CD4-positive, alpha-beta T cell (primary cell): ENCODE measurements around the gene CSF2RB. TPM values are rescaled to one million over a fixed set of nuclear protein-coding genes. Genes with fewer than 3 reads are reported as not detected.

Experiments used
- ATAC-seq: fragments of 200-7000 bp; cut with Tn5 transposase; one replicate; pipeline ENCODE4 v1.10.0; 2022; ENCODE audit warnings: mild to moderate bottlenecking; ENCODE audit not compliant: poor library complexity
- CTCF ChIA-PET: fragments of 350-600 bp; sonication (Branson Sonifier 250); formaldehyde crosslinking; loops from one replicate; lab custom pipeline; 2021; ENCODE audit warnings: antibody characterized with exemption, inconsistent platforms; lab: Charles Lee
- POLR2A ChIA-PET: fragments of 350-600 bp; sonication (Branson Sonifier 250); formaldehyde crosslinking; loops from one replicate; lab custom pipeline; 2021; ENCODE audit warnings: antibody characterized with exemption, inconsistent platforms; lab: Charles Lee
- DNase-seq, 14 experiments: peaks; one replicate each; pipeline ENCODE4 v3.0.0-alpha.2; 2013 to 2020; ENCODE audit warnings: mixed read lengths in 2 of 14
- H3K27ac ChIP-seq, 2 donors: one replicate each; pipeline versions ENCODE4 v1.5.1 to v1.7.0; 2013; ENCODE audit warnings: low read length in 2 of 2, low read depth in 1 of 2, mild to moderate bottlenecking in 1 of 2
- H3K27me3 ChIP-seq, 2 experiments: 1 replicate in 1 of 2; 2 replicates in 1 of 2; pipeline versions ENCODE4 v1.6.1 to v1.7.0; 2013; ENCODE audit warnings: low read length in 2 of 2, control low read depth in 1 of 2, mild to moderate bottlenecking in 1 of 2, moderate library complexity in 1 of 2; ENCODE audit not compliant: insufficient read depth in 2 of 2, control insufficient read depth in 1 of 2
- H3K36me3 ChIP-seq: one replicate; pipeline ENCODE4 v1.6.1; 2013; ENCODE audit warnings: low read length, control low read depth; ENCODE audit not compliant: insufficient read depth
- H3K4me1 ChIP-seq: one replicate; pipeline ENCODE4 v1.6.1; 2013; ENCODE audit warnings: low read length, control low read depth; ENCODE audit not compliant: insufficient read depth
- H3K4me3 ChIP-seq: one replicate; pipeline ENCODE4 v1.5.1; 2013; ENCODE audit warnings: mild to moderate bottlenecking, low read length, moderate library complexity
- H3K9me3 ChIP-seq, 2 experiments: 1 replicate in 1 of 2; 2 replicates in 1 of 2; pipeline versions ENCODE4 v1.6.1 to v1.7.0; 2013; ENCODE audit warnings: low read length in 2 of 2, mild to moderate bottlenecking in 2 of 2, control low read depth in 1 of 2, moderate library complexity in 1 of 2; ENCODE audit not compliant: control insufficient read depth in 1 of 2, insufficient read depth in 1 of 2
- H3K27ac Mint-ChIP-seq: one replicate; pipeline ENCODE4 v1.8.0; 2020; ENCODE audit warnings: mixed read lengths
- H3K27me3 Mint-ChIP-seq: one replicate; pipeline ENCODE4 v1.8.0; 2021; ENCODE audit warnings: mixed read lengths
- H3K36me3 Mint-ChIP-seq: one replicate; pipeline ENCODE4 v1.8.0; 2021; ENCODE audit warnings: low read depth, mixed read lengths
- H3K4me1 Mint-ChIP-seq: one replicate; pipeline ENCODE4 v1.8.0; 2021; ENCODE audit warnings: low read depth, mixed read lengths
- H3K4me3 Mint-ChIP-seq: one replicate; pipeline ENCODE4 v1.8.0; 2020; ENCODE audit warnings: mild to moderate bottlenecking, mixed read lengths
- H3K9me3 Mint-ChIP-seq: one replicate; pipeline ENCODE4 v1.8.0; 2020; ENCODE audit warnings: mixed read lengths
- CTCF ChIP-seq: fragments of 200-600 bp; IDR thresholded peaks from one replicate; pipeline ENCODE4 v1.8.0; 2022; ENCODE audit warnings: antibody characterized with exemption, mild to moderate bottlenecking
- intact Hi-C, 2 experiments: fragments of 100-400 bp; cut with DNase I in 1 of 2; cut with micrococcal nuclease in 1 of 2; formaldehyde crosslinking; loops; one replicate each; pipeline versions ENCODE4 v1.15.1 to v1.9.0; 2023 to 2025; cut with DNase I, micrococcal nuclease
- total RNA-seq, 174 experiments: library from RNA in 2 of 174; stranded (reverse) in 2 of 174; gene quantifications; one replicate each; pipeline ENCODE4 v1.2.3 and lab custom pipeline; 2021 to 2026

The CSF2RB gene
- total RNA-seq, 2 experiments from 2014 or later = 1.5 TPM

- H3K27ac Mint-ChIP-seq = no peak overlapping the region
- H3K9me3 Mint-ChIP-seq = no peaks in the 10 kb centered on the region
- H3K4me1 Mint-ChIP-seq = no peaks in the 10 kb centered on the region
- TF ChIP-seq CTCF = no peak
- intact Hi-C loops = no loop called here
- ChIA-PET POLR2A (interaction anchor here (0.6 kb wide), 1 partner anchor 31 kb away, joined by 3 read pairs; no protein-coding TSS in a partner anchor), CTCF (no interaction called here)
- no peak overlapping the region for H3K27ac ChIP-seq
- no peaks in the 10 kb centered on the region for H3K36me3 Mint-ChIP-seq
- DNase-seq (no peak), ATAC-seq (no peak)
- peaks cover 2% of the 10 kb centered on the region for H3K4me1 ChIP-seq
- no peaks in the 10 kb centered on the region for H3K36me3 ChIP-seq
- no peaks in the 10 kb centered on the region for H3K27me3 Mint-ChIP-seq
- no peak overlapping the region for H3K4me3 Mint-ChIP-seq
- no peaks in the 10 kb centered on the region for H3K27me3 ChIP-seq
- H3K4me3 ChIP-seq = no peak overlapping the region
- no peaks in the 10 kb centered on the region for H3K9me3 ChIP-seq
Measured at GRCh38 chr22:36936362-36937116, 23.1 kb downstream of the CSF2RB start.

- no peaks in the 10 kb centered on the region for H3K27me3 ChIP-seq
- TF ChIP-seq CTCF = no peak
- peaks cover 2% of the 10 kb centered on the region for H3K4me1 ChIP-seq
- POLR2A ChIA-PET = no interaction called here
- H3K4me3 ChIP-seq = no peak overlapping the region
- H3K27me3 Mint-ChIP-seq = no peaks in the 10 kb centered on the region
- DNase-seq (no peak), ATAC-seq (no peak)
- no peaks in the 10 kb centered on the region for H3K4me1 Mint-ChIP-seq
- CTCF ChIA-PET = no interaction called here
- no peak overlapping the region for H3K27ac Mint-ChIP-seq
- H3K4me3 Mint-ChIP-seq = no peak overlapping the region
- H3K9me3 Mint-ChIP-seq = no peaks in the 10 kb centered on the region
- H3K27ac ChIP-seq = no peak overlapping the region
- no peaks in the 10 kb centered on the region for H3K9me3 ChIP-seq
- intact Hi-C loops = no loop called here
- no peaks in the 10 kb centered on the region for H3K36me3 ChIP-seq
- no peaks in the 10 kb centered on the region for H3K36me3 Mint-ChIP-seq
Measured at GRCh38 chr22:36937319-36938027, 24.0 kb downstream of the CSF2RB start.

GRCh38 chr22:36938028-36938425 is 24.6 kb downstream of the CSF2RB start:
- Mint-ChIP-seq H3K4me1 (no peaks in the 10 kb centered on the region), H3K36me3 (no peaks in the 10 kb centered on the region), H3K27ac (no peak overlapping the region), H3K9me3 (no peaks in the 10 kb centered on the region), H3K27me3 (no peaks in the 10 kb centered on the region), H3K4me3 (no peak overlapping the region)
- Histone ChIP-seq H3K4me3 (no peak overlapping the region), H3K27ac (no peak overlapping the region), H3K4me1 (peaks cover 2% of the 10 kb centered on the region), H3K9me3 (no peaks in the 10 kb centered on the region), H3K27me3 (no peaks in the 10 kb centered on the region), H3K36me3 (no peaks in the 10 kb centered on the region)
- ChIA-PET CTCF (no interaction called here), POLR2A (no interaction called here)
- no peak for ATAC-seq
- no peak for TF ChIP-seq CTCF
- intact Hi-C loops = no loop called here
- DNase-seq = no peak
